Nucleus accumbens (tissue), 56 donors: Measurements from ENCODE around the gene INPPL1.

Experiments used
- DNase-seq, 56 donors: peaks; one replicate each; lab custom pipeline; 2025; lab: John Stamatoyannopoulos, UW

Gene INPPL1

DNA sequence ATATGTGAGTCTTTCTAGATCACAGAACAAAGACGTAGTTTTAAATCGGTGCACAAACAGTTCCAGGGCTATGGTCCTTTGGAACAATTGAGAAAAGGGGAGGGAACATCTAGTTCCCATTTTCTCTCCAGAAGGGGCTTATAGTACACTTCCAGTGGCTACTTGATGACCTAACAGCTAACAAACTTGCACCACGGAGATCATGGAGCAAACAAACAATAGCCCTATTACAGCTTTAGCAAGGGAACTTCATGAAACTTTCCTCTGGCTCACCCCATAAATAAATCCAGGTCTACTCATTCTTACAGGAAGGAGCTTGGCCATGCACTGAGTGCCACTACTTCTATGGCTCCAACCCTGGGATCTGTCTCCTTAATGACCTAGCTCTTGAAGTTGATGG is 16.3 kb upstream of the INPPL1 start:
- no peak for DNase-seq

DNA sequence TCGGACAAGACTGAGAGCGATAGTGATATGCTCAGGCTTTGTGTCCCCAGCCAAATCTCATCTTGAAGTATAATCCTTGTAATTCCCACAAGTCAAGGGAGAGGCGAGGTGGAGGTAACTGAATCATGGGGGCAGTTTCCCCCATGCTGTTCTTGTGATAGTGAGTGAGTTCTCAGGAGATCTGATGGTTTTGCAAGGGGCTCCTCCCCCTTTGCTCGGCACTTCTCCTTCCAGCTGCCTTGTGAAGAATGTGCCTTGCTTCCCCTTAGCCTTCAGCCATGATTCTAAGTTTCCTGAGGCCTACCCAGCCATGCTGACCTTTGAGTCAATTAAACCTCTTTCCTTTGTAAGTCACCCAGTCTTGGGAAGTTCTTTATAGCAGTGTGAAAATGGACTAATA is 15.5 kb upstream of the INPPL1 start:
- no peak for DNase-seq

DNA sequence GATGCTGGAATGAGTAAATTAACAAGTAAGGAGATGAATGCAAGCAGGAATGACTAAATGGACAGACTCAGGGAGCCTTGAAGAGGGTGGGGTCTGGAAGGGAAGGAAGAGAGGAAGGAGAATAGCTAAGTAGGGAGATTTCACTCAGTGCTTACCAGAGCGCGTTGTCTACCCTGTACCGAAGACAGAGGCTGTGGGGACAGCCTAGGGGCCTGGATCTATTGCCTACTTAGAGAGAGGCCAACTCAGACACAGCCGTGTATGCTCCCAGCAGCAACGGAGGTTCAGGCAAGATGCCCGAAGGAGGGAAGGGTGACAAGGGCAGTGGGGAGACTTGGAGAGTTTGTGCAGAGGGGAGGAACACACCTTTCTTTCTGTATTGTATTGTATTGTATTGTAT is 7.9 kb upstream of the INPPL1 start, which contains the start of gene FOLR2:
FOLR2 (plus strand) TSS at position 157 of the 400 bp plus-strand sequence. CDS start 1,791 bp downstream, outside the sequence.
- no peak for DNase-seq

- DNase-seq: peak in 1 of 56 donors; percentile 10
These were observed 6.7 kb upstream of the INPPL1 start for GRCh38 chr11:72217841-72218240.

DNA sequence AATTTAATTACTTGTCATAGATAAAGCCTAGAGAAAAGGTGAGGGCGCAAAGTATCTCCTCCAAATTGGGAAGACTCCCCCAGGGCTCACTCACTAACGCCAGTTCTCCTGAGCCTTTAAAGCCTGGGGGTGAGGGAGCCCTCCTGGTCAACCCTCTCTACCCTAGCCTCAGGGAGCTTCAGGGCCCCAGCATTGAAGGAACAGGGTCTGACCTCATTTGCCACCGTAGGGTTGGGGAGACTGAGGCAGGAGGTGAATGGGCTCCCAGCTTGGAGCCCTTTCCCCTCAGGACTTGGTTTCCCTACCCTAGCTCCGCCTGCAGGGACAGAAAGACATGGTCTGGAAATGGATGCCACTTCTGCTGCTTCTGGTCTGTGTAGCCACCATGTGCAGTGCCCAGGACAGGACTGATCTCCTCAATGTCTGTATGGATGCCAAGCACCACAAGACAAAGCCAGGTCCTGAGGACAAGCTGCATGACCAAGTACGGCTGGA is 6.3 kb upstream of the INPPL1 start:
- no peak for DNase-seq

DNA sequence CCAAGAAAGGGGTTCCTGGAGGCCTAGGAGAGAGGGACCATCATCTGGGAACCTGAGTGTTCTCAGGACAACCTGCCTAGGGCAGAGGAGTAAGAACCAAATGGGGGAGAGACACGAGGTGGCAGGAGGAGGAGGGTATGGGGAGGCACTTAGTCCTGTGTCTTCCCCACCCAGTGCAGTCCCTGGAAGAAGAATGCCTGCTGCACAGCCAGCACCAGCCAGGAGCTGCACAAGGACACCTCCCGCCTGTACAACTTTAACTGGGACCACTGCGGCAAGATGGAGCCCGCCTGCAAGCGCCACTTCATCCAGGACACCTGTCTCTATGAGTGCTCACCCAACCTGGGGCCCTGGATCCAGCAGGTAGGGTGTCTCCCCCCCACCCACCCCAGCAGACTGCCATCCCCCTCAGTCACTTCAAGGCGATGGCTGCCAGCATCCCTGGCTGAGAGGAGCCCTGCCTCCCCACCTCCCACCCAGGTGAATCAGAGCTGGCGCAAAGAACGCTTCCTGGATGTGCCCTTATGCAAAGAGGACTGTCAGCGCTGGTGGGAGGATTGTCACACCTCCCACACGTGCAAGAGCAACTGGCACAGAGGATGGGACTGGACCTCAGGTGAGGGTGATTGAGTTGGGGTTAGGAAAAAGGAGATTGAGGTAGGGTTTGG is 3.7 kb upstream of the INPPL1 start:
- peak in 6 of 56 donors; percentile 15 to 46 (median 30) for DNase-seq

- no peak for DNase-seq
These were observed 3.0 kb upstream of the INPPL1 start for GRCh38 chr11:72221386-72222075.

- DNase-seq: peak in 1 of 56 donors; percentile 34
These were observed 2.3 kb upstream of the INPPL1 start for GRCh38 chr11:72222106-72222891.

DNA sequence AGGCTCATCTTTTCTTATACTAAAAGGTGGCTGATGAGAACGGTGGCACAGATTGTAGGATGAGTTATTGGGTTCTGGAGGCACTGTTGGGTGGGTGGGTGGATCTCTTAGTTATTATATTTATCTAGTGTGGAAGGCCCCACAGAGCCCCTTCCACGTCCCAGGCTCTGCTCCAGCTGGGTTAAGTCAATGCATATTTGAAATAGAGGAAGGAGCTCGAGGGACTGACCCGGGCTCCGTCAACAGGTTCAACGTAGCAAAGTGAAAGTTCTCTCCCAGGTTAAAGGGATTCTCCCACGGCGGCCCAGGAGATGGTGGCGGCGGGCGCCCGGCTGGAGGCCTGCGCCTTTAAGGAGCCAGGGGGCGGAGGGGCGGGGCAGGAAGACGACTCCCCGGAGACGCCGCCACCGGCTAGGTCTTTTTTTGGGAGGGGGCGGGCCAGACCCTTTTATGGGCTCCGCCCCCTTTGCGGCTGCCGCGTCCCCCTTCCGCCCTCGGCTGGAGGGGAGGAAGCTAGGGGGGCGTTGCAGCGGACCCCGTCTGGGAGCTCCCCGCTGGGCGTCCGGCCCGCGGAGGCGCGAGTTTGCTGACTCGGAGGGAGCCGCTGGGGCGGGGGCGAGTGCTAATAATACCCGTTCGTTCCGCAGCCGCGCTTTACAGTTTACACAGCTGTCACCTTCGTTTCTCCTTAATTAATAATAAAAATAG is 1.5 kb upstream of the INPPL1 start:
- DNase-seq: peak in 54 of 56 donors; percentile 46 to 92 (median 76)

DNA sequence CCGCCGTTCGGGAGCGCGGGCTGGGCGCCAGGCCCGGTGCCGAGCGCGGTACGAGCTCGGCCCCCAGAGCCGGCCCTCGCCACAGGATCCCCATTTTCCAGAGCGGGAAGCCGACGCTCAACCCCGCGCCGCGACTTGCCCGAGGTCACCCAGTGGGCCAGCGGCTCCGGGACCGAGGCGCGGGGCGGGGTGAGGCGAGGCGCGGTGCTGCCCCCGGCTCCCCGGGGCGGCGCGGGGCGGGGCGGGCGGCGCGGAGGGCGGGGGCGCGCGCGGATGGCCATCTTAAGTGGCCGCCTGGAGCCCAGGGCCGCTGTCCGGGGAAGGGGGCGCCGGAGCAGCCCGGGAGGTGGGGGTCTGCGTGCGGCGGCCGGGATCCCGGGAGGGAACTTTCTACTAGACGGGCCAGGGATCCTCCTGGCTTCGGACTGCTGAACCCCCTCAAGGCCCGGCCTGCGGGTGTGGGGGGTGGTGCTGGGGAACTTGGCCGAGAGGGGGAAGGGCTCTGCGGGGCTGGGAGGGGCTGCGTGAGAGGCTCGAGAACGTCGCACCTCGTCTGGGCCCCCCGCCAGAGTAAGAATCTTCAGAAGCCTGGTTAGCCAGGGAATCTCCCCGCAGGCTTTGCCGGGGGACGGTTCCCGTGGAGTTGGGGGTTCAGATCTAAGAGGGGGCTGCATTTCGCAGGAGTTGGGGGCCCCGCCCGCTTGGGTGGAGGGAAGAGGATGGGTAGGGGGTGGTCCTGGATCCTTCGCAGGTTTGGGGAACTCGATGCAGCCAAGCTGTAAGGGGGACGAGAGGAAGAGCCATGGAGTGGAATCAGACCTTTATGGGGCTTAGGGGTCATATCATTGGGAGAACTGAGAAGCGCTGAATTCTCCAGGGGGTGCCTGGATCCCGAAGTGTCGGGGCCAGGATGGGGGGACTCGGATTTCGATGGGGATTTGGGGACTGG is 678 bp upstream of the INPPL1 start:
- DNase-seq: peak in 35 of 56 donors; percentile 24 to 77 (median 58)

GRCh38 chr11:72225411-72225951 is 914 bp downstream of the INPPL1 start:
- DNase-seq: no peak

- DNase-seq: no peak
These were observed 2.1 kb downstream of the INPPL1 start for GRCh38 chr11:72226701-72227100.

DNA sequence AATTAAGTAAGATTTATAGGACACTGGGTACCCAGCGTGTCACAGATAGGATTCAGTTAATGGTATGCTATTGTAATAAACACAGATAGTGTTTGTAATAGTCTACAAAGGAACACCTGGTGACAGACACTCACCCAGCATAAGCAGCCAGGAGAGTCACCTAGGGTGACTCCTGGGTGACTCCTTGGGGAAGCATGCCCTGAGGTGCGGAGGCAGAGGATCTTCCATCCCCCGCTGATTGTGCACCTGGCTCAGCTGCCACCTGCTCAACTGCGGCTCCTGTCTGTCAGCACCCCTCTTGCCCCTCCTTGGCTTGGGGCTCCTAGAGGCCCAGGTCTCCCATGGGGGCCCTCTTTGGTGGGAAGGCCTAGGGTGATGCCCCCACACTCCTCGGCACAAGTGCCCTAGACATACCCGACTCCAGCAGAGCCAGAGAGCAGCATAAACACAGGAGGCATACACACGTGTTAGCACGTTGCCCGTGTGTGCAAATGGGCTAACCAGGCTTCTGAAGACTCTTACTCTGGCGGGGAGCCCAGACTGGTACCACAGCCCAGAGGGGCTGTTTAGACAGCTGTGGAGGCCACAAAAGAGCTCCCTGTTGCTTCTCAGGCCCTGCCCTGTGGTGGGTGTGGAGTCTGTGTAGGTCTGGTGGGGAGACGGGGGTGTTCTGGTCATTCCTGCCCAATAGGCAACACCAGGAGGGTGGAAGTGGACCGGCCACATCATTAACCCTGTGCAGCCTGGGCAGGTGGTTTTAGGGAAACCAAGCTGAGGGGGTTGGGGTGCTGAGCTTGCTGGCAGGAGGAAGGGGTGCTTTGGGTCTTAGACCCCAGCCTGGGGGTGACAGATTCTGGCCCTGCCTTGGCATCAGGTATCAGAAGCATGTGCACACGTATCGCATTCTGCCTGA is 3.0 kb downstream of the INPPL1 start:
- peak in 24 of 56 donors; percentile 8 to 60 (median 39) for DNase-seq

DNA sequence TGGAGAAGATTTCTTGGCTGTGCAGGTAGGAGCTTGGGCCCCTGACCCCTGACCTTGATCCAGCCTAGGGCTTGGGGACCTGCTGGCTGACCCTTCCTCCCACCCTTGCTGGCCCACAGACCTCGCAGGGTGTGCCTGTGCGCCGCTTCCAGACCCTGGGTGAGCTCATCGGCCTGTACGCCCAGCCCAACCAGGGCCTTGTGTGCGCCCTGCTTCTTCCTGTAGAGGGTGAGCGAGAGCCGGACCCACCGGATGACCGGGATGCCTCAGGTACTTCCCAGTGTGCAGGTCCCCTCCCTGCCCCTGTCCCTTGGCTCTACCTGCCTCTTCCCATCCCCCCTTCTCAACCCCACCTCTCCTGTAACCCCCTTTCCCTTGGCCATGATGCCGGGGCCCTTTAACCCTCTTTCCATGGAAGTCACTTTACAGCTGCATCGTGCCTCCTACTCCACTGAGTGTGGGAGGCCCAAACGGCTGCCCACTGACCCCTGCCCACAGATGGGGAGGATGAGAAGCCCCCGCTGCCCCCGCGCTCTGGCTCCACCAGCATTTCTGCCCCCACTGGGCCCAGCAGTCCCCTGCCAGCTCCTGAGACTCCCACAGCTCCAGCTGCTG is 3.8 kb downstream of the INPPL1 start:
- DNase-seq: no peak

DNA sequence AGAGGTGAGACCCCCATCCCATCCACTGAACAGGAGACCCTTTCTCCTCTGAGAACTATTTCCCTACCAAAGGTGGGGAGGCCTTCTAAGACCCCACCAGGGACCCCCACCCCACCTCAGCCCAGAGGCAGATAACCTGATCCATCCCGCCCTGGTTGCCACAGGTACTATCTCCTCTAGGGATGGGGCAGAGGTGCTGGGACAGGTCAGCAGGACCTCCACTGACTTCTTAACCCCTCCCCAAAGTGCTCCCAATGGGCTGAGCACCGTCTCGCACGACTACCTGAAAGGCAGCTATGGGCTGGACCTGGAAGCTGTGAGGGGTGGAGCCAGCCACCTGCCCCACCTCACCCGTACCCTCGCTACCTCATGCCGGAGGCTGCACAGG is 4.3 kb downstream of the INPPL1 start:
- DNase-seq: no peak

- peak in 14 of 56 donors; percentile 9 to 59 (median 42) for DNase-seq
These were observed 4.9 kb downstream of the INPPL1 start for GRCh38 chr11:72229336-72229924.
